Measurements from ENCODE around the gene TOX2. TPM values are rescaled to one million over a fixed set of nuclear protein-coding genes. Genes with fewer than 3 reads are reported as not detected.
A peak's percentile ranks its signal among the peaks of the same experiment; 100 is the strongest.

The TOX2 gene
- total RNA-seq, 1 experiment from 2014 or later = 1.7 TPM

- no peak overlapping the region for H3K4me2 ChIP-seq (ENCODE audit: insufficient read depth, insufficient read length, low read length)
- no peak overlapping the region for H3K56ac ChIP-seq (ENCODE audit: insufficient read length, low read depth, low read length)
- H3K4ac ChIP-seq (ENCODE audit: low read depth, low read length) = no peak overlapping the region
- H4K8ac ChIP-seq (replicated peaks; ENCODE audit: insufficient read length, low read depth, low read length) = no peak overlapping the region
- no CpG with 5 or more reads among the region's 11 CpGs for WGBS (ENCODE audit: extremely low coverage, insufficient read length, low lambda C conversion rate)
- peaks cover 13 to 19% of the 10 kb centered on the region in 2 experiments for H3K4me1 Mint-ChIP-seq
- H3K36me3 Mint-ChIP-seq (ENCODE audit: insufficient read depth in 1 of 3, low read depth in 3 of 3) = no peaks in the 10 kb centered on the region
- DNase-seq = no peak
- 0 out of 2 replicates have a peak, but pooled peaks cover 3% of the 10 kb centered on the region for H3K4me1 ChIP-seq (ENCODE audit: insufficient read depth, low read length)
- no peaks in the 10 kb centered on the region for H4K20me1 ChIP-seq (ENCODE audit: control insufficient read depth, insufficient read depth, insufficient read length)
- H2BK15ac ChIP-seq (ENCODE audit: low read depth, low read length) = no peak overlapping the region
- H3K9ac ChIP-seq (ENCODE audit: extremely low read depth, insufficient read length, low read length) = no peak overlapping the region
- no peak overlapping the region for H2AK5ac ChIP-seq (ENCODE audit: insufficient read length, low read length)
- H2BK120ac ChIP-seq (ENCODE audit: low read depth, low read length, poor library complexity, severe bottlenecking) = no peak overlapping the region
- no peaks in the 10 kb centered on the region for H3K79me2 ChIP-seq (ENCODE audit: insufficient read depth, low read length)
- H3K18ac ChIP-seq (ENCODE audit: insufficient read length, low read depth, low read length) = no peak overlapping the region
- TF ChIP-seq CTCF (conservative IDR thresholded peaks at IDR 0.05) = no peak
- H3K23me2 ChIP-seq (ENCODE audit: insufficient read length, low read depth, low read length, poor library complexity, severe bottlenecking) = no peaks in the 10 kb centered on the region
- H3K4me3 Mint-ChIP-seq = no peak overlapping the region
- H3K27ac Mint-ChIP-seq = peak overlapping the region in 2 of 3 experiments; percentile 17 to 84; a peak in 2 of 7 replicates
- H2BK12ac ChIP-seq (ENCODE audit: insufficient read length, low read depth, low read length) = no peak overlapping the region
- no peaks in the 10 kb centered on the region for H3K9me3 Mint-ChIP-seq
- no peak overlapping the region for H4K91ac ChIP-seq (ENCODE audit: insufficient read length, low read depth, low read length)
- H3K27ac ChIP-seq (ENCODE audit: insufficient read length, low read depth, low read length) = no peak overlapping the region
- H3K27me3 Mint-ChIP-seq (ENCODE audit: low read depth) = peaks cover 2% of the 10 kb centered on the region
- H3T11ph ChIP-seq (ENCODE audit: low read length) = no peak overlapping the region
- no peak overlapping the region; the same call in 1 of the 2 replicates for H3K14ac ChIP-seq (ENCODE audit: insufficient read depth, low read length)
- H2BK20ac ChIP-seq (ENCODE audit: low read depth, low read length, poor library complexity, severe bottlenecking) = no peak overlapping the region
- H2AFZ ChIP-seq (ENCODE audit: low read length) = no peak overlapping the region
- no peak overlapping the region for H4K5ac ChIP-seq (ENCODE audit: insufficient read length, low read depth, low read length)
- no peak overlapping the region for H3K23ac ChIP-seq (ENCODE audit: insufficient read length, low read depth, low read length)
- H3K9me3 ChIP-seq (ENCODE audit: control insufficient read depth, low read depth, low read length) = no peaks in the 10 kb centered on the region
- H3K79me1 ChIP-seq (ENCODE audit: insufficient read depth, low read depth, low read length, poor library complexity, severe bottlenecking) = no peaks in the 10 kb centered on the region
- H2BK5ac ChIP-seq (ENCODE audit: insufficient read length, low read length) = no peak overlapping the region
- H3K27me3 ChIP-seq (ENCODE audit: insufficient read depth, low read length) = no peaks in the 10 kb centered on the region
Measured at GRCh38 chr20:44027343-44028002, 112.8 kb downstream of the TOX2 start.
